Lung (tissue), 12 donors: Measurements from ENCODE around the gene FERD3L. TPM values are rescaled to one million over a fixed set of nuclear protein-coding genes. Genes with fewer than 3 reads are reported as not detected.

Source experiments
- ATAC-seq: fragments of 200-7000 bp; cut with Tn5 transposase; one replicate; pipeline ENCODE4 v1.9.1; 2020; ENCODE audit warnings: moderate number of reproducible peaks; ENCODE audit not compliant: insufficient read depth, low FRiP score
- DNase-seq, 3 donors: peaks; one replicate each; pipeline ENCODE4 v3.0.0-alpha.2; 2013 to 2017
- H3K27ac ChIP-seq, 2 donors: one replicate each; pipeline ENCODE4 v1.5.1; 2013; ENCODE audit warnings: mild to moderate bottlenecking in 2 of 2, moderate library complexity in 2 of 2, control low read depth in 1 of 2, inconsistent platforms in 1 of 2, low read depth in 1 of 2, low read length in 1 of 2
- H3K27me3 ChIP-seq, 3 donors: one replicate each; pipeline ENCODE4 v1.5.1; 2013; ENCODE audit warnings: low read length in 2 of 3; ENCODE audit not compliant: control insufficient read depth in 3 of 3, insufficient read depth in 3 of 3
- H3K36me3 ChIP-seq, 4 donors: one replicate each; pipeline ENCODE4 v1.5.1; 2013; ENCODE audit warnings: low read length in 4 of 4, mild to moderate bottlenecking in 1 of 4, moderate library complexity in 1 of 4; ENCODE audit not compliant: control insufficient read depth in 4 of 4, insufficient read depth in 4 of 4
- H3K4me1 ChIP-seq, 5 donors: one replicate each; pipeline ENCODE4 v1.5.1; 2013; ENCODE audit warnings: low read length in 5 of 5, mild to moderate bottlenecking in 2 of 5, moderate library complexity in 1 of 5; ENCODE audit not compliant: control insufficient read depth in 5 of 5, insufficient read depth in 5 of 5
- H3K4me3 ChIP-seq: one replicate; pipeline ENCODE4 v1.5.1; 2013; ENCODE audit warnings: mild to moderate bottlenecking, control low read depth, moderate library complexity
- H3K9ac ChIP-seq, 2 donors: one replicate each; pipeline ENCODE4 v1.5.1; 2013; ENCODE audit warnings: low read length in 2 of 2, control low read depth in 1 of 2; ENCODE audit not compliant: insufficient read depth in 1 of 2
- H3K9me3 ChIP-seq, 4 donors: one replicate each; pipeline ENCODE4 v1.5.1; 2013; ENCODE audit warnings: low read length in 3 of 4, mild to moderate bottlenecking in 1 of 4, moderate library complexity in 1 of 4; ENCODE audit not compliant: control insufficient read depth in 4 of 4, insufficient read depth in 3 of 4
- WGBS, 2 donors: extraction: QIAGEN DNeasy Blood & Tissue Kit; methylation state at CpG; one replicate each; pipeline ENCODE4 v1.1.7; 2013; 5-methylcytosine and 5-hydroxymethylcytosine counted together
- polyA plus RNA-seq, 2 donors: library from polyadenylated mRNA; stranded (reverse); fragments of 200-250 nt; gene quantifications; one replicate each; pipeline ENCODE4 v1.2.1, GENCODE V29; 2013
- total RNA-seq, 2 donors: library from RNA; depleted of rRNA in 1 of 2; stranded (reverse); fragments of >200 nt in 1 of 2; gene quantifications; one replicate each; pipeline ENCODE4 v1.2.1, GENCODE V29; 2014 to 2021
- TF ChIP-seq, protein P1 (sequence below): IDR thresholded peaks from 2 replicates; pipeline ENCODE4 v1.5.1; 2012; ENCODE audit warnings: mild to moderate bottlenecking; ENCODE audit errors: control extremely low read depth, extremely low read depth
- donor health status: control.
- donor health status: control.
- donor health status: Bipolar disorder and iron deficiency.
- donor health status: healthy.
- donor health status: DM: yes; HTN: yes; CAD: no.

FERD3L gene
- total and polyA plus RNA-seq, 4 donors: not detected

DNA sequence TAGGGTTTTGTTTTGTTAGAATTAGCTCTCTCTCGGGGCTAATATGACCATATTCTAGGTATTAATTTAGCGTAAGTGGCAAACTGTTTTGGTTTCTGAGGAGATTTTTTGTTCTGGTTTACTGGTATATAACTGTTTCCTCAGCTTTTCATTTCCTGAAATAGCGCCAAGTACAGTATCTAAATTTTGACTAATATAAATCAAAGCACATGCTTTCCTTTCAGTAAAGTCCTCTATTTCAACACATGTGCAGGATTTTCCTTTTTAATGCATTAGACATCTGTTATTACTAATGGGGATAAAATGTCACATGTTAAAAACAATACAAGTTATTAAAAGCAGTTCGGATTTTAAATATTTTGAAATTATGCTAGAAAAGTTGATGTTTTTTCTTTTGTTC lies 11.3 kb downstream of the FERD3L start:
- TF ChIP-seq, protein P1, sequence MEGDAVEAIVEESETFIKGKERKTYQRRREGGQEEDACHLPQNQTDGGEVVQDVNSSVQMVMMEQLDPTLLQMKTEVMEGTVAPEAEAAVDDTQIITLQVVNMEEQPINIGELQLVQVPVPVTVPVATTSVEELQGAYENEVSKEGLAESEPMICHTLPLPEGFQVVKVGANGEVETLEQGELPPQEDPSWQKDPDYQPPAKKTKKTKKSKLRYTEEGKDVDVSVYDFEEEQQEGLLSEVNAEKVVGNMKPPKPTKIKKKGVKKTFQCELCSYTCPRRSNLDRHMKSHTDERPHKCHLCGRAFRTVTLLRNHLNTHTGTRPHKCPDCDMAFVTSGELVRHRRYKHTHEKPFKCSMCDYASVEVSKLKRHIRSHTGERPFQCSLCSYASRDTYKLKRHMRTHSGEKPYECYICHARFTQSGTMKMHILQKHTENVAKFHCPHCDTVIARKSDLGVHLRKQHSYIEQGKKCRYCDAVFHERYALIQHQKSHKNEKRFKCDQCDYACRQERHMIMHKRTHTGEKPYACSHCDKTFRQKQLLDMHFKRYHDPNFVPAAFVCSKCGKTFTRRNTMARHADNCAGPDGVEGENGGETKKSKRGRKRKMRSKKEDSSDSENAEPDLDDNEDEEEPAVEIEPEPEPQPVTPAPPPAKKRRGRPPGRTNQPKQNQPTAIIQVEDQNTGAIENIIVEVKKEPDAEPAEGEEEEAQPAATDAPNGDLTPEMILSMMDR: no peak
- no peak for ATAC-seq
- no peak for DNase-seq
- Histone ChIP-seq H3K36me3 (no peaks in the 10 kb centered on the region), H3K4me1 (no peaks in the 10 kb centered on the region), H3K4me3 (no peak overlapping the region), H3K27ac (no peak overlapping the region), H3K27me3 (peaks cover 3 to 8% (median 8%) of the 10 kb centered on the region in 3 donors), H3K9ac (no peak overlapping the region), H3K9me3 (no peaks in the 10 kb centered on the region)
- WGBS, 2 donors: 64 to 68% methylated on average over 4 of the region's 4 CpGs

DNA sequence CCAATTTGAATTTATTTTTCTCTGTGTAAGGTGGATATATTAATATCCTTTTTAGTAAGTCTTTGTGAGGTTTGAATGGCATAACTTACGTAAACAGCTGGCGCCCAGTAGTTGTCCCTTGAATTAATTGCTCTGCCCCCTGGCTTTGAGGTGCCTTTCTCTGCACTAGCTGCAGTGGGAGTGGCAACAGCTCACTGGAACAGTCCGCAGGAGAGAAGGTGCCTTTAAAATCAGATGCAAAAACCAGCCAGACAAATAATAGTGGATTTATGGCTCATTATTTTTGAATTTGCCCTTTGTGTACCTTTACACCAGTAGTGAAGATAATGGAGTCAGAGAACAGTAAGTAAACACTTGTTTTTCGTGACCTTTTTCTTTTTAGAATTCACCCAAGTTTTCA lies 11.8 kb downstream of the FERD3L start:
- DNase-seq (no peak), ATAC-seq (no peak)
- Histone ChIP-seq H3K27ac (no peak overlapping the region), H3K27me3 (peaks cover 3 to 8% (median 8%) of the 10 kb centered on the region in 3 donors), H3K4me1 (no peaks in the 10 kb centered on the region), H3K9me3 (no peaks in the 10 kb centered on the region), H3K9ac (no peak overlapping the region), H3K4me3 (no peak overlapping the region), H3K36me3 (no peaks in the 10 kb centered on the region)
- 73 to 84% methylated on average over 4 of the region's 4 CpGs for WGBS, 2 donors
- TF ChIP-seq, protein P1: no peak

DNA sequence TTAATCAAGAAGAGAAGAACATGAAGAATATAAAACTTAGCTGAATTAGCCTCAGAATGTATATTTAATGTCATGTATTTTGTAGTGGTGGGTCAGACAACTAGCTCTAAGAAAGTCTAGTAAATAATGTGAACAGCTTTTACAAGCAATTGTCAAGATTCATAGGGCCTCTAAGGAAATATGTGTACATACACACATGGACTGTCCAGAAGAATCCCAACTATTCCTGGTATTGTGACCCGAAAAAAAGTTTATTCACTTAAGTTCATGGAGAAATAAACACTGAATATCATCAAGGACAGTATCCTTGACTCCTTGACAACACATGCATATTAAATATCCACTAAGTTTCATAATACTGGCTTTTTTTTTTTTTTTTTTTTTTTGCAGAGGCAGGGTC lies 16.4 kb downstream of the FERD3L start:
- TF ChIP-seq, protein P1: no peak
- no peaks in the 10 kb centered on the region for H3K36me3 ChIP-seq
- no peak overlapping the region for H3K9ac ChIP-seq
- H3K4me1 ChIP-seq: no peaks in the 10 kb centered on the region
- no peak overlapping the region for H3K27ac ChIP-seq
- H3K27me3 ChIP-seq: peaks cover 3 to 12% (median 5%) of the 10 kb centered on the region in 3 donors
- WGBS, 2 donors: 58 to 90% methylated on average over 1 of the region's 1 CpG
- DNase-seq: no peak
- H3K4me3 ChIP-seq: no peak overlapping the region
- H3K9me3 ChIP-seq: no peaks in the 10 kb centered on the region
- ATAC-seq: no peak

DNA sequence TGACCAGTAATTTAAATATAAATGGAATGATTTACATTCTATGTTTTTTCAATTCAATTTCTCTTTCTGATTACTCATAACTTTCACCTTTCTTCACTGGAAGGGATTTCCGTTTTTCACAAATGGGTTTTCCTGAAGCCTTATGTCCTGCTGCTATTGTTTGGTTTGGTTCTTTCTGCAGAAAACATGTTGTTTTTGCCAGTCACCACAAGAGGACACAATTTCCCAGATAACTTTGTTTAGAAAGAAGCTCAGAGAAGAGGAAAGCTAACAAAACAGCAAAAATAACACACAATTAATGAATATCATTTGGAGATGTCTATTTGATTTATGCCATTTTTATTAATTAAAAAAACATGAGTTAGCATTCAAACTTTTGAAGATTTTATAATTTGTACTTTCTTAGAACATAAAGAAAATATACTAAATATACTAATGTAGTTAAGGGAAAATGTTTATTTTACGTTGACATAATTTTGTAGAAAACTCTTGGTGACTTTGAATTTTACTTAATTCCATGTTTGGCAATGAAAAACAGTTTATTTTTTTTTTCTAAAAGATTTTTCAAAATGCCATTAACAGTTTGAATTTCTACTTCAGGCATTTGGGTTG lies 23.1 kb downstream of the FERD3L start:
- Histone ChIP-seq H3K9me3 (peaks cover 0 to 3% (median 0%) of the 10 kb centered on the region in 4 donors), H3K27ac (no peak overlapping the region), H3K36me3 (no peaks in the 10 kb centered on the region), H3K27me3 (peaks cover 16 to 62% (median 49%) of the 10 kb centered on the region in 3 donors), H3K4me3 (no peak overlapping the region), H3K9ac (no peak overlapping the region), H3K4me1 (peaks cover 0 to 9% (median 0%) of the 10 kb centered on the region in 5 donors)
- WGBS, 2 donors: 36 to 41% methylated on average over 2 of the region's 2 CpGs
- peak in 2 of 3 donors; percentile 64 to 67 for DNase-seq
- ATAC-seq: no peak
- TF ChIP-seq, protein P1: no peak
